Measurements from ENCODE around the gene ALDH3A1. TPM values are rescaled to one million over a fixed set of nuclear protein-coding genes. Genes with fewer than 3 reads are reported as not detected.

The ALDH3A1 gene
- total RNA-seq, 1 donor from 2014 or later: not detected

GRCh38 chr17:19763416-19763815 is 15.3 kb upstream of the ALDH3A1 start:
- no peak for TF ChIP-seq CTCF (conservative IDR thresholded peaks at IDR 0.05)
- Mint-ChIP-seq H3K27me3 (ENCODE audit: low read depth) (peaks cover 4% of the 10 kb centered on the region), H3K9me3 (no peaks in the 10 kb centered on the region), H3K36me3 (ENCODE audit: low read depth) (no peaks in the 10 kb centered on the region), H3K4me3 (no peak overlapping the region), H3K4me1 (no peaks in the 10 kb centered on the region), H3K27ac (ENCODE audit: unreplicated experiment) (no peak overlapping the region)
- no peak for DNase-seq (ENCODE audit: low read depth, low spot score)

- DNase-seq (ENCODE audit: low read depth, low spot score): peak; percentile 87
- H3K36me3 Mint-ChIP-seq (ENCODE audit: low read depth): no peaks in the 10 kb centered on the region
- no peak overlapping the region for H3K27ac Mint-ChIP-seq (ENCODE audit: unreplicated experiment)
- peaks cover 4% of the 10 kb centered on the region for H3K27me3 Mint-ChIP-seq (ENCODE audit: low read depth)
- TF ChIP-seq CTCF (conservative IDR thresholded peaks at IDR 0.05): peak; percentile 80
- H3K9me3 Mint-ChIP-seq: no peaks in the 10 kb centered on the region
- no peak overlapping the region for H3K4me3 Mint-ChIP-seq
- H3K4me1 Mint-ChIP-seq: no peaks in the 10 kb centered on the region
Observed at GRCh38 chr17:19762515-19762961, 14.4 kb upstream of the ALDH3A1 start.

GRCh38 chr17:19760746-19761145 is 12.6 kb upstream of the ALDH3A1 start:
- Mint-ChIP-seq H3K27me3 (ENCODE audit: low read depth) (peaks cover 4% of the 10 kb centered on the region), H3K27ac (ENCODE audit: unreplicated experiment) (no peak overlapping the region), H3K4me3 (no peak overlapping the region), H3K9me3 (no peaks in the 10 kb centered on the region), H3K36me3 (ENCODE audit: low read depth) (no peaks in the 10 kb centered on the region), H3K4me1 (no peaks in the 10 kb centered on the region)
- DNase-seq (ENCODE audit: low read depth, low spot score): no peak
- no peak for TF ChIP-seq CTCF (conservative IDR thresholded peaks at IDR 0.05)

- TF ChIP-seq CTCF (conservative IDR thresholded peaks at IDR 0.05): no peak
- DNase-seq (ENCODE audit: low read depth, low spot score): no peak
- Mint-ChIP-seq H3K36me3 (ENCODE audit: low read depth) (no peaks in the 10 kb centered on the region), H3K27me3 (ENCODE audit: low read depth) (peaks cover 4% of the 10 kb centered on the region), H3K4me1 (no peaks in the 10 kb centered on the region), H3K27ac (ENCODE audit: unreplicated experiment) (no peak overlapping the region), H3K9me3 (no peaks in the 10 kb centered on the region), H3K4me3 (no peak overlapping the region)
Observed at GRCh38 chr17:19759568-19760549, 11.8 kb upstream of the ALDH3A1 start.

- Mint-ChIP-seq H3K27ac (ENCODE audit: unreplicated experiment) (no peak overlapping the region), H3K27me3 (ENCODE audit: low read depth) (peaks cover 4% of the 10 kb centered on the region), H3K9me3 (no peaks in the 10 kb centered on the region), H3K4me3 (no peak overlapping the region), H3K4me1 (no peaks in the 10 kb centered on the region), H3K36me3 (ENCODE audit: low read depth) (no peaks in the 10 kb centered on the region)
- TF ChIP-seq CTCF (conservative IDR thresholded peaks at IDR 0.05): no peak
- no peak for DNase-seq (ENCODE audit: low read depth, low spot score)
Observed at GRCh38 chr17:19757536-19758180, 9.6 kb upstream of the ALDH3A1 start.

All from neural crest cell (in vitro differentiated cells).